LHCN-M2 (cell line): ENCODE results near the gene ZBTB21. TPM values are rescaled to one million over a fixed set of nuclear protein-coding genes. Genes with fewer than 3 reads are reported as not detected.
"Not testable (repeated sequence)": the region's sequence is repeated elsewhere in the genome, so short reads cannot be mapped to it uniquely, and the experiment has no call there.

ENCODE experiments used
- DNase-seq: peaks from one replicate; pipeline ENCODE4 v3.0.0-alpha.2; 2012; ENCODE audit warnings: low read depth
- total RNA-seq: library from RNA; depleted of rRNA; stranded (reverse); fragments of >200 nt; gene quantifications from 2 replicates; pipeline ENCODE4 v1.2.3, GENCODE V29; 2014

Gene ZBTB21
- total RNA-seq, 1 experiment from 2014 or later: 8.3 TPM

DNA sequence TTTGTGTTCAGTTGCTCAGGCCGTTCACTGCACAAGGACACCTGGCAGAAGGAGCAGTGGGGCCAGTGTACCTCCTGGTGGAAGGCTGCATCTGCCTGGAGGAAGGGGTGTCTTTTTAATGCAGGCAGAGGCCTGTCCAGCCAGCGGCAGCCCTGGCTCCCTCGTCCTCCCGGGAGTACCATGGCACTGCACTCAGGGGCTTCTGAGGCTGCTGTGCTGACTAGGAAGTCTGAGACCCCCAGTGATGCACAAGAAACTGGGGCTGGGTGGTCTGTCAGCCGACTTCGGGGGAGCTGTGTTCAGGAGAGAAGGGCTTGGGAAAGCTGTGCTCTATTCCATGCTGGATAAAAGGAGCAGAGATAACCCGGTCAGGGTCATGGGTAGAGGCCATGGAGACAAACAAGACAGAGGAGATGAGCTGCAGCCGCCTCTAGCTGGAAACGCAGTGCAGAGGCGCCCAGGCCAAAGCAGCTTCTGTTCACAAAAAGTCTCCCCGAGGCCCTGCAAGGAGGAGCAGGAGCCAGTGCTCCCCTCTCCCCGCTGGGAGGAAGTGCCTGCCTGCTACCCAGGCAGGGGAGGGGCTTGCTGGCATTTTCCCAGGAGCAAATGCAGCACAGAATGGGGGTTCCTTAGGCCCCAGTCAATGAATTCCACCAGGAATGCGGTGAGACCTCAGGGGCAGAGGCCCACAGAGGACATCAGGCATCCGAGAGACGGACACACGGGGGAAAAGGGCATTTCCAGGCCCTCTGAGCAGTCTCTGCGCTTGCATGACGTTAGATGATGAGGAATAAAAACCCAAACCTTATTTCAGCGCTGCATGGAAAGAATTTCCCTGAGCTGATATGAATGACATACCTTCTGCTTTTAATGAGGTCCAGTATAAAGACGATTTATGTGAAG lies 39.2 kb downstream of the ZBTB21 start:
- DNase-seq: no peak

DNA sequence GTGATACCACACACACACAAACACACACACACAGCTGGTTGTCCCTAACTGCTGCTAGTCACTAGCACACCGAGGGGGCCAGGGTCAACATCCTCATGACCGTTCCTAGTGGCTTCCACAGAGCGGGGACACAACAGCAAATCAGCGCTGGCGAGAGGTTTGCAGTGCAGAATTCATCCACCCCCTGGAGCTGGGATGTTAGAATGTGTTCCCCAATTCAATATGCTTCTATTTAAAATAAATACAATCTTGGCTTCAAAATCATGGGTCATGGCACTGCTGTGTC lies 40.1 kb downstream of the ZBTB21 start:
- DNase-seq: no peak

DNA sequence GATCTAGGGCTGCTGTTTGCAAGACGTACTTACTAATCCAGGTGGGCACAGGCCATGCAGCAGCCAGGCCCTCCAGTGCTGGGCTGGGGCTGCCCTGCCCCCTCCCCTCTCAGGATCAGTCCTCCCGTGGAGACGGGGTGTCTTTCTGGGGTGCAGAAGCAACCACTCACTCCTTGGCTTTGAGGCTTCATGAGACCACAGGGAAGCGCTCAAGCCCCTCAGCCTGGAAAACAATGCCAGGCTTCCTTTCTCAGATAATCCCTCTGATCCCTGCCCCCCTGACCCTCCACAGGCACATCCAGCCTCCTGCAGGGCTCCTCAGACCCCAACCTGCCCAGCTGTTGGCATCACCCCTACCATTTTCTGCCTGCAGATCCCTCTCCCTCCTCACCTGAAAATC lies 42.5 kb downstream of the ZBTB21 start:
- DNase-seq: no peak

DNA sequence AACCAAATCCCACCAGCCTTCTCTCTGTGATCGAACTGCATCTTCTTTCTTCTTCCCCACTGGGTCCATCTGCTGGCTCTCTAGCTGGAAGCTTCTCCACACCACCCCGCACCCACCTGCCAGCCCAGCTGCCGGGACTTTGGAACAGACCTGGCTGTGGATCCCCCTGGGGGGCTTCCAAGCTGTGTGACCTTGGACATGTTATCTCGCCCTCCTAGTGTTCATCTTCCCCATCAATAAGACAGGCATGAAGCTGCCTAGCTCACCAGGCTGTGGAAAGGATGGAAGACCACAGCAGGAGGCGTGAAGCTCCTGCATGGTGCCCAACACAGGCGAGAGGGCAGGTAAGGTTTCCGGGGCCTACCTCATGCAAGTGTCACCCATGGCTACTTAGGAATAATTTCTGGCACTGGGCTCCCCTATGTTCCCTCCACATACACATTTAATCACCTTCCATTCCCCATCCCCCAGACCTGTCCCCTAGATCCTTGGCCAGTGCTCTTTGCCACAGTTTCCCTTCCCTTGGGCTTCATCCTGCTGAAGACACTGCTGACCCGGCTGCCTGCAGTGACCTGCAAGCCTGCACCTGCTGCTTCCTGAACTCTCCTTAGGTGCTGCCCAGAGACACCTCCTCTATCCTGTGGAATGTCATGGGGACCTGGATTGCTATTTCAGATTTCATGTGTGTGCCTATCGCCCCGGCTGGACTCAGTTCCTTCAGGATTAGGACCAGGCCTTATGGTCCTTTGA lies 43.1 kb downstream of the ZBTB21 start:
- no peak for DNase-seq

DNA sequence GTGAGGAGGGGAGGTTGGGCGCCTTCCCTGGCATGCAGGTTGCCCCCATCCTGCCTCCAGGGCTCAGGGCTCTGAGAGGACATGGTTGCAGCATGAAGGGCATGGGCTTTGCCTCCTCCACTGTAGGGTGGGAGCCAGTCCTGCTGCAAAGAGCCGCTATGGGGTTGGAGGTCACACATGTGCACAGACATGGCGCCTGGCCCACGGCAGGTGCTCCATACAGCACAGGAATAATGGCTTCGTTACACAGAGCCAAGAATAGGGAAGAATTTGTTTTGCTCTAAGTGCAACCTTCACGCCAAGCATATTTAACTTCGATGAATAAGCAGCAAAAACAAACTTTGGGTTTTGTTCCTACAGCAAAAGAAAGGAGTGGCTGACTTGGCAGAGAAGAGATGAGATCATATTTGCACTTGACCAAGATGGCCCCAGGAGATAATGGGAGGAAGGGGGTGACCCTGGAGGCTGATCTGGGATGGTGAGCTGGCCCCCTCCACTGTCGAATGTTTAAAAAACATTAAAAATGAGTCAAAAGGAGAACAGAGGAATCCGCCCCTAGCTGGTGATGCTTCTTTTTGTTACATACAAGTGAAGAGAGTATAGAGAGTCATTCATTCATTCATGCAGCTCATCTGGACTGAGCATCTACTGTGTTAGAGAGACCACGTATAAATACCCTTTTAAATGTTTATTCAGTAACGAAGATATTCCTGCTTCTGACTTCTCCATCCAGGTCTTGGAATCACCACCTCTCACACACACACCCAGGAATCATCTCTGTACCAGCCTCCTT lies 43.9 kb downstream of the ZBTB21 start:
- DNase-seq: no peak

DNA sequence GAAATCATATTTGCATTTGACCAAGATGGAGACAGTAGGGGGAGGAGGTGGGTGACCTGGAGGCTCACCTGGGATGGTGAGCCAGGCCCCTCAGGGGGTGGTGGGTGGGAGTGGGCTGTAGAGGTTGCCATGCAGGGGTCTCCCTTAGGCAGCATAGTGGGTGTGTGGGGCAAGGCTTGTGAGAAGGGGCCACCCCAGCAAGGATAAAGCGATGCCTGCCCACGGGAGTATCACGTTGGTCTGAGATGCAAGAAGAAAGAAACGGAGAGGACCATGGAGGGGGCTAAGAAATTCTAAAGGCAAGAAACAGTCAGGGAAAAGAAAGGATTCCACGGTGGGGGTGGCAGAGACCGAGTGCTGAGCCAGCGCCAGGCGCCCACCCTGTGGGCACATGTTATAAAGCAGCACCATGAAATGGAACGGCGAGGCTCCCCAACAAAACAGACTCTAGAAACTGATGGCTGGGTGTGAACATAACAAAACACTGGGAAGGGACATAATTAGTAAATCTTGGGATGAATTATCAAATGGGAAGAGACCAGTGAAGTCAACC lies 44.6 kb downstream of the ZBTB21 start:
- DNase-seq: no peak

DNA sequence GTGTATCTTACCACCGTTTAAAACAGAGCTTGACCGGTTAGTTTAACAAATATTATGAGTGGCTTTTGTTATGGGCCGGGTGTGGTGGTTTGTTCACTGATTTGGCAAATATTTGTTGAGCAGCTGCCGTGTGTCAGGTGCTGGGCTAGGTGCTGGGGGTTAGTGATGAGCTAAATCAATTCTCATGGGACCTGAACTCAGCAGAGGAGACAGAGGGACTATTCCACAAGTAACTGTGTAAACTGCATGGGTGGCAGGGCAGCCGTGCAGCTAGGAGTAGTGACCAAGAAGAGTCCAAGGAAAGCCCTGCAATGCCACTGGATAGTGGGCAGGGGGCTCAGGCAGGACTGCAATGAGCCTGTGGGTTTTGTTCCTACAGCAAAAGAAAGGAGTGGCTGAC lies 45.1 kb downstream of the ZBTB21 start:
- DNase-seq: no peak

DNA sequence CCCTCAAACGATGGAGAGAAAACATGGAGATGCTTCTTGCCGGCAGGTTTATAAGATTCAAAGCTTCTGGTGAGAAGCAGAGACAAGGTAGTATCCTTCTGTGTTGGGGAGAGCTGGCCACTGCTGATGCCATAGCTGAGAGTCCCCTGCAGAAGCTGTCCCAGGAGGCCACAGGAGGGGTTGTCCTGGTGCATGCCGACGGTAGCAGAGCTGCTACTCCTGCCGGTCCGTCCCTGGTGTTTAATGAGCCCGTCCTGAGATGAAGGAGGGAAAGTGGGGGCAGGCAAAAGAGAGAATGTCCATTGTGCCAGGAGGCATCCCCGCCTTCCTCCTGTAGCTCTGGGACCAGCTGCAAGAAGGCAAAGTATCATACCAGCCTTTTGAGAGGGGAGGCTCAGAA lies 46.0 kb downstream of the ZBTB21 start:
- no peak for DNase-seq

DNA sequence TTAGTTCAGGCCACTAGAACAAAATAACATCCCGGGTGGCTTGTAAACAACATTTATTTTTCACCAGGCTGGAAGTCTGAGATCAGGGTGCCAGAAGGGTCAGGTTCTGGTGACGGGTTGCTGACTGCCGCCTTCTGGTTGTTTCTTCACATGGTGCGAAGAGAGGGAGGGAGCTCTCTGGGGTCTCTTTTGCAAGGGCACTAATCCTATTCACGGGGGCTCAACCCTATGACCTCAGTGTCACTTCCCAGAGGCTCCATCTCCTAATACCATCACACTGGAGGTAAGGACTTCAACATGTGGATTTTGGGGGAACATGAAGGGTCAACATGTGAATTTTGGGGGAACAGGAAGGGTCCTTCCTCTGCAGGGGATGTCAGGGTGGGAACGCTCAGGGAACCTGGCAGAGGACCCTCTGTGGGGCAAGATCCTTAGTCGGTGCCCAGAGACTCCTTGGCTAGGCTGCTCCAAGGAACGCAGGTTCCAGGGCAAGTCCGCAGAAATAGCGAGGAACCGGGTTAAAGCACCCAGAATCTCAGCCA lies 47.7 kb downstream of the ZBTB21 start:
- no peak for DNase-seq

DNA sequence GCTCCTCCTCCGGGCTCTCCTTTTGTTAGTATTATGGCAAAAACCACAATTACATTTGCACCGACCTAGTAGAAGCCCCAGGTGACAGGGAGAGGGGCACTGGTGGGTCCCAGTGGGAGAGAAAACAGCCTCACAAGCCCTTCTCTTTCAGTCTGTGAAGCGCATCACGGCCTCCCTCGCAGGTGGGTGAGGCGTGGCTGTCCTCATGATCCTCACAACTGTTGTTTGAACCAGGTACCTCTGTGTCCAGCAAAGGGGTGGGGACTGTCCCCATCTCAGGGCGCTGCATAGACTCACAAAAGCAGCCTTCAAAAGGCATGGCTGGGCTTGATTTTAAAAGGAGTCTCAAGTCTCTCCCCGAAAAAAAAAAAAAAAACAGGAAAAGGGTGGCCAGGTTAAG lies 48.4 kb downstream of the ZBTB21 start:
- no peak for DNase-seq

DNA sequence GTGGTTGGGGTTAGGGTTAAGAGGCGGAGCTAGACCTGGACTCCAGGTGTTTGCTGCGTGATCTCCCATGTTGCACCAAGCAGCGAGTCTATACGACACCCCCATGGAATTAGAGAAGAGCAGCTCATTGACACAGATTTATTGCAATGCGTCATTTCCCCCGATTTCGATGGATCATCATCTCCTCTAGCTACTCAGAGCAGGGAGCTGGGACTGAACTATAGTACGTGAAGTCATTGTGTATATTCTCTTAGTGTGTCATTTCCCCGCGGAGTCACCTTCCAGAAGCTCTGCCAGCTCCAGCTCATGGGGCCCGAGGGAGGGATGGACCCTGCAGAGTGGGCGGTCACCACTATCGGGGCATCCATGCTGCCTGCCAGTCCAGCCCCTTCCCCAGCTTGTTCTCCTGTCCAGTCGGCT lies 48.9 kb downstream of the ZBTB21 start:
- DNase-seq: no peak

DNA sequence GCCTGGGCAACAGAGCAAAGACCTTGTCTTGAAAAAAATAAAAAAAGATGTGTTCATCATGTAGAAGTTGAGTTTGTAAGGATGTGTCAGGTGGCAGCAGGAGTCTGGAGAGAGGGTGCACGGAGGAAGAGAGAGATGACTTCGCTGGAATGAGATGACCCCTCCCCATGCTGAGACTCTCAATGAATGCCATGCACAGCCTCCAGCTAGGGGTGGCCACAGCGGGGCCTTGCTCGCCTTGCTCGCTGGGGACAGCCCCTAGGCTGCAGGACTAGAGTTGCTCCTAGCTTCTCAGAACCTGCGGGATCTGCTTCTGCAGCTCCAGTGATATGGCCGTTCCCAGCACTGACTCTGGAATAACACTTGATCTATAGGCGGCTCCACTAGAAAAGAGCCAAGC lies 49.8 kb downstream of the ZBTB21 start:
- DNase-seq: no peak

DNA sequence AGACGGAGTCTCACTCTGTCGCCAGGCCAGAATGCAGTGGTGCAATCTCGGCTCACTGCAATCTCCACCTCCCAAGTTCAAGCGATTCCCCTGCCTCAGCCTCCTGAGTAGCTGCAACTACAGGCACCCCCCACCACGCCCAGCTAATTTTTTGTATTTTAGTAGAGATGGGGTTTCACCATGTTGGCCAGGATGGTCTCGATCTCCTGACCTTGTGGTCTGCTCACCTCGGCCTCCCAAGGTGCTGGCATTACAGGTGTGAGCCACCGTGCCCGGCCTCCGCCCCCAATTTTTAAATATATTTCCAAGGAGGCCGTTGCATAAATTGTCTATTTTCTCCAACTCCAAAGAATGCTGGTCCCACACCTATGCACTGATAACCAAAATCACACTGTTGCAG lies 50.5 kb downstream of the ZBTB21 start:
- not testable (repeated sequence) for DNase-seq

DNA sequence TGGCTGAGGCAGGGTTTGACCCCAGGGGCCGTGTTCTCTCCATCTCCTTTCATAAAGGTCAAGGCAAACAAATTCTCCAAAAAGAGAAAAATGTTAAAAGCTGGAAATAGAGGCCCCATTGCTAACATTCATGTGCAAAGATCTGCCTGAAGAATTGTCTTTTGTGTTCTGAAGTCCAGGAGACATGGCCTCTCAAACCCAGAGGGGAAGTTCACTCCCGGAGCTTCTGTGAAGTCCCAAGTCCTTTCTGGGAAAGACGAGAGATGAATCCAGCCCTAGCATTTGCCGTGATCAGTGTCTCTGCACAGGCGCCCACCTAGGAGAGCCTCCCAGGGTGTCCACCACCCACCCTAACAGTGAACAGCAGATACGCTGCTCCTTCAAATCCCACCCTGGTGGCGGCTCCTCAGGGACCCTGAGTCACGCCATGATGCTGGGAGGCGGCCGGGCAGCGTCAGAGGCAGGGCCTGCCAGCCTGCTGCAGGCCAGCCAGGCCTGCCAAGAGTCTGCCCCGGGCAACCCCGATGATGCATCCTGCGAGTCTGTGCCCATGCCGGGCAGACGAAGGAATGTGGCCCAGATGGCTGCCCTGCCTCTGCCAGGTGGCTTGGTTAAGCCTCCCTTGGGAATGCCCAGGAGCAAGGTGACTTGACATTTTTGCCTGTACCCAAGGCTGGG lies 51.1 kb downstream of the ZBTB21 start:
- peak; percentile 79 for DNase-seq

DNA sequence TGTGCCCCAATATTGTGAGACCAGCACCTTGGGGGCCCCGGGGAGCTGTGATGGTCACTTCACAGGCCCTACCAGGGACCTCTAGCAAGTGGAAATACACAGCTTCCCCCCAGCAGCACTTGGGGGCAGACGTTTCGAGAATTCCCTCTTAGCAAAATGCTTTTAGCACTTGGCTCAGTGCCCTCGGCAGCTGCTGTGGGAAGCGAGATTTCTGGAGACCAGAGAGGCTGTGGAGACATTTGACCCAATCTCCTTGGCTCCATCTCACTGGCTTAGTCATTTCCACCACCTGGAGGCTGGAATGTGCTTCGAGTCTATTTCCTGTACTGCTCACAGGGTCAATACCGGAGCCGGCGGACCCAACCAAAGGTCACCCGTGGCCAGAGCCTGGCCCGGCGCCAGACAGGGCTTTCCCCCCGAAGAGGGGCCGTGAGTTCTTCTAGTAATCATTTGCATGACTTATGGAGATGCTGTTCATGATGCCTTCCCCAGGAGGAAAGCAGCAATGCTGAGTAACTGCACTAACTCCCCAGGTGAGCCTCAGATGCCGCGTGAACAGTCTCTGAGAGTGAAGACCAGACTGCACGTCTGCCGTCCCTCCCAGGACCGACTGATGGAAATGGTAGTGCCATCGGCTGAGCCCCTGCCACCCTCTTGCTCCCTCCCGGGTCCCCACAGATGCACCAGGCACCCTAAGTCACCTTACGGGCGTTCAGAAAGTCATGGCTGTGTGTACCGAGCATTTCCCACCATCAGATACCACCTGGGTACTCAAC lies 52.0 kb downstream of the ZBTB21 start:
- DNase-seq: peak; percentile 96

DNA sequence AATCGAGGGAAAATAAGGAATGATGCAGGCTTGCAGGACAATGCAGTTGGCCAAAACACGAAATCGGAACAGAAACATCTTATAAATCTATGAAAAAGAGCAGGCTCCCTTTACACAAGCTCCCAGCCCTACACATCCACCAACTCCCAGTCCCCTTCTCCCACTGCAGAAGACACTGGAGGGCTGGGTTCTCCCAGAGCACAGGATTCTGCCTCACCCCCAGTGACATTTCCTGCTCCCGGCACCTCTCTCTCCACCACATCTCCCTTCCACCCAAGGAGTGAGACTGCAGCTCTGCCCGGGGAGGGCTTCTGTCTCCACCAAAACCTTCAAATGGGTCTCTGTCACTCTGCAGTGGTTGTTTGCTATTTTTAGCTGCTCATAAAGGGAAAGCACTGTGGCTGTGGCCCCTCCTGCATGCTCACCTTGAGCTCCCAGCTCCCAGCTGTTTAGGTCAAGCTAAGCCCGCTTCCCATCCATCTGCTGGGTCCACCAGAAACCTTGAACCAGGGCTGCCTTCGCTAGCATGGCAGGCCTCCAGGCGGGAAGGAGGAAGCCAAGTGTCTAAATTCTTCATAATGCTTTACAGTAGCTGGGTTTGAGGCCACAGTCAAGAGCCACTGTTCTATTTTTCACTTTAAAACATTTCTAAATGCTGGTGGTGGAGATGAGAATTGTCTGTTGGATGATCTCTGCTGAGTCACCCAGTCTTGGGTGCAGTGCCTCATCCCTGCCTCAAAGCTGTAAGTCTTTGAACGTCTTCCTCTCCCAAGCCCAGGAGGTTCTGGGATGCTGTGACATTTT lies 53.0 kb downstream of the ZBTB21 start:
- DNase-seq: peak; percentile 77

DNA sequence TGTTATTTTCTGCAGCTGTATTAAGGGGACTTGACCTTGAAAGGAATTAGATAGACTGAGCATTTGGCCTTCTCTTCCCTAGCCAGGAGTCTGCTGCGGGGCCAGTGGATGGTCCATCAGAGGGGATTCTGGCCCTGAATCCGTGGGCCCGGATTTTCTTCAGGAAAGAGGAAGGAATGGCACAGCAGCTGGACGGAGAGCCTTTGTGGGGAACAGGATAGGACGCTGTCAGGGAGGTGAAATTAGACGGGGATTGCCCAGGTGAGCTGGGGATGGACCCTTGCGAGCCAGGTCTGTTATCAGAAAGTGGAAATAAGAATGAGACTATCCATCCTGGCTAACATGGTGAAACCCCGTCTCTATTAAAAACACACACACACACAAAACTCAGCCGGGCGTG lies 54.6 kb downstream of the ZBTB21 start:
- DNase-seq: no peak

DNA sequence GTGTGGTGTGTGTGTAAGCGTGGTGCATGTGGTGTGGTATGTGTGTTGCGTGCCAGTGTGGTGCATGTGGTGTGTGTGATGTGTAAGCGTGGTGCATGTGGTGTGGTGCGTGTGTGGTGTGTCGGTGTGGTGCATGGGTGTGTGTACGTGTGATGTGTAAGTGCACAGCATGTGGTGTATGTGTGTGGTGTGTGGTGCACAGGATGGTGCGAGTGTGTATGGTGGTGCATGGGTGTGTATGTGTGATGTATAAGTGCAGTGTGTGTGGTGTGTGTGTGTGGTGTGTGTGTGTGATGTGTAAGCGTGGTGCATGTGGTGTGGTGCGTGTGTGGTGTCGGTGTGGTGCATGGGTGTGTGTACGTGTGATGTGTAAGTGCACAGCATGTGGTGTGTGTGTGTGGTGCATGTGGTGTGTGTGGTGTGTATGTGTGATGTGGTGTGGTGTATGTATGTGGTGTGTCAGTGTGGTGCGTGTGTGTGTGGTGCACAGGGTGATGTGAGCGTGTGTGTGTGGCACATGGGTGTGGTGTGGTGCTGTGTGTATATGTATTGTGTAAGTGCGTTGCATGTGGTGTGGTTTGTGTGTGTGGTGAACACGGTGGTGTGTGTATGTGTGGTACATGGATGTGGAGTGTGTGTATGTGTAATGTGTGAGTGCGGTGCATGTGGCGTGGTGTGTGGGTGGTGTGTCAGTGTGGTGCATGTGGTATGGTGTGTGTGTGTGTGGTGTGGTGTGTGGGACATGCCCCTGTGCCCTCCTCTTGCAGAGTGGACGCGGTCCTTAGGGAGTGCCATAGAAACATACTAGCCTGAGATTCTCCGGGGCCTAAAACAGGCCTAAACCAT lies 55.3 kb downstream of the ZBTB21 start:
- no peak for DNase-seq
